ENCODE data around the gene RPE.

Gene RPE

DNA sequence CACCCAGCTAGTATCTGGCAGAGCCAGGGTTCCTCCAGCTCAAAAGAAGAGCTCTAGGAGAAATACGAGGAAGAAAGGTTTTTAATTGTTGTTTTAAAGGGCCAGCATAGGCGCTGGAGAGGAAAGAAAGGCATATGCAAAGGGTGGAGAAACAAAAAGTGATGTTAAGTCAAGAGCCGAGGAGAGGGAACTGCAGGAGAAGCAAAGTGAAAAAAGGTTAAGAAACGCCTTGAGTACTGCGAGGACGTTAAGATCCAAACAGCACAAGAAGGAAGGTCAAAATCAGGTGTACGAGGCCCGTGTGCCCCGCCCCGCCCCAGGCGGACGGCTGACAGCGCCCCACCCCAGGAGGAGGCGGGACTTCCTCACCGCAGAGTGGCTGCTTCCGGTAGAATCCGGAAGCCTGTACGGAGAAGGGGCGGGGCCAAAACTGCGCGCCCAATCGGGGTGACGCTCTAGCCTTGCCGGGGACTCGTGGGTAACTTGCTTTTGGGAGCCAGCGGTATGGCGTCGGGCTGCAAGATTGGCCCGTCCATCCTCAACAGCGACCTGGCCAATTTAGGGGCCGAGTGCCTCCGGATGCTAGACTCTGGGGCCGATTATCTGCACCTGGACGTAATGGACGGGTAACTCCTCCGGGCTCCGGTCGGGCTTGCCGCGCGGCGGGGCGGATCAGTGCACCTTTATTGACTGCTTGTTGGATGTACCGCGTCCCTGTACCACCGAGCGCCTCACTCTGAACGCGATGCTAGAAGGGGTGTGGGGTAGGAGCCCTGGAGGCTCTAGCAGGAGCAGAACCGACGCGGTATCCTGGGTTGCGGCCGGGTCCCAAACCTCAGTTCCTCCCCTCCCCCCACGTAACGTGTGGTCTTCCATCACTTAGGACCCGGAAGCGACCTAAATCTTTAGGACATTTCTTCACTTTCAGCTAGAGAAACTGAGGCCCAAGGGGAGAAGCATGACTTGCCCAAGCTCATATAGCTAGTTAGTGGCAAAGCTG lies at the start of gene RPE:
Gene RPE, plus strand, starts transcription at position 481 of the 1,000 bp plus-strand sequence. Its CDS starts 24 bp downstream, at position 505.
- peak; percentile 96 for DNase-seq (ENCODE audit: low read depth)

DNA sequence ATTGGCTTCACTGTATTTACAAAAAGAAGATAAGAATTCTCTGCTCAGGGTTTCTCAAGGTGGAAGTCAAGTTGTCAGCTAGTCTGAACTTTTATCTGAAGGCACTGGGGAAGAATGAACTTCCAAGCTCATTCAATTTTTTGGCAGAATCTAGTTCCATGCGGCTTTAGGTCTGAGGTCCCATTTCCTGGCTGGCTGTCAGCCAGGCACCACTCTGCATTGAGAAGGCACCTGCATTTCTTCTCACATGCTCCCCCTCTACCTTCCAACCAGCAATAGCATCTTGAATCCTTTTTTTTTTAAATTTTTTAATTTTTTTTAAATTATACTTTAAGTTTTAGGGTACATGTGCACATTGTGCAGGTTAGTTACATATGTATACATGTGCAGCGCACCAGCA lies 46.2 kb upstream of the RPE start:
- DNase-seq (ENCODE audit: low read depth): no peak

DNA sequence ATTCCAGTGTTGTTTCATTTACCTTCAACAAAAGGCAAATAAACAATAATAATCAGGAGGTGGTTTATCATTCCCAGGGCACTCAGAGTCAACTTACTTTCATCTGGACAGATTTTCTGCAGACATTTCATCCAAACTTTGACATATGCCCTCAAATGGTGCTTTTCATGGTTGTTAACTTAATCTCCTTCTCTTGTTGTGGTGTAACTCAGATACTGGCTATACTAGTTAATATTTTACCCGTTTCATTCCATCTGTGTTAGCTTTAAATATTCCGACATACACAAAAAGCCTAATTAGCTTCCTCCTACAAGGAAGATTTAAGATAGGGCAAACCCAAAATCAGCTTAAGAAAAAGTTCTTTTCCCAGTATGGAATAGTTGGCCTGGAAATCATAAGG lies 44.4 kb upstream of the RPE start:
- DNase-seq (ENCODE audit: low read depth): no peak

DNA sequence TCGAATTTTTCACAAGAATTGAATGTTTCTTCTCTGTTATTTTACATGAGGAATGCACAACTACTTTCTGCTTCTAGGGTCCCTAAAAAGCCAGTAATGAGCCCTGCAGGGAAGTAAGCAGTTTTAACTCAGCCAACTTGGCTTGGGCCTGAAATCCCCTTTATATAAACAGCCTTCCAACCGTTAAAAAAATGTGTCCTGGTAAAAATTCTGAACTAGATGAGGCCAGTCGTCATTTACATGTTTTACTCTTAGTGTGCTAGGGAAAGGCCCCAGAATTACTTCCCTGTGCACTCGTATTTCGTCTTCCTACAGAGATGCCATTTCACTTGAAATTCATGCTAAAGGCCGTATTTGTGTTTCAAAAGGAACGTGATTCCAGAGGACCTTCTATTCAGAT lies 42.4 kb upstream of the RPE start:
- no peak for DNase-seq (ENCODE audit: low read depth)

DNA sequence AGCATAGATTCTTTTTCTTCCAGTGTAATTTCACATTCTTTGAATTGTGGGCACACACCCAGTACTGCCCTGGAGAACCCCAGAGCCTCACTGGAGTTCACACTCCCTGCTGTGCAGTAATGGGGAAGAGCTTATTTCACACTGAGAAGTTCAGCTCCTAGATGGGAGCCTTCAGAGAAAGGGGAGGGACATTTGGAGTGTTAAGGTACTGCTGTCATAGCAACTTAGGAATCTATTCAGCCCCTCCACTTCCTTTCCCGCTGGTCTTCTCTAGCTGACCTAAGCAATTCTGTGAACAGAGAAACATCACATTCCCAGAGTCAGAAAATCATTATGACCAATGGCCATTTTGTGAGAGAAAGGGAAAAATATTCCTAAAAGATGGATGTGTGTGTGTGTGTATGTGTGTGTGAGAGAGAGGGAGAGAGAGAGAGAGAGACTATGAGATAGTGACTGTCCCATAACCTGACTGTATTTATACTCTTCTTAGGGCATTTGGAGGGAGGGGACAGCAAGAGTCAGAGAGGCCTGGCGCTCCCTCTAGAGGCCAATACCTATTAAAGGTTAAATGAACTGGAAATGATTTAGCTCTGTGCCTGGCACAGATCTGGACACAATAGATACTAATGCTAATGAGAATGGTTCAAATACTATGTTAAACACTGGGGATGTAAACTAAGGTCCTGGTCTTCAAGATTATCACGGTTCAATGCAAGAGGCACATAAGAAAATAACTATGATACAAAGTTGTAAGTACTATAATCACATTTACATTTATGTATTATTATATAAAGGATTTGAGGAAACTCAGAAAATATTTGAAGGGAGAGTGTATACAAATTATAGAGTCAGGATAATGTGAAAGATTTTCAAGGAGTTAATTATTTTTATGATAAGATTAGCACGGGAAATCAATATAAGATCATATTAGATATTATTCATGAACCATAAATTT lies 41.5 kb upstream of the RPE start:
- DNase-seq (ENCODE audit: low read depth): peak; percentile 2

DNA sequence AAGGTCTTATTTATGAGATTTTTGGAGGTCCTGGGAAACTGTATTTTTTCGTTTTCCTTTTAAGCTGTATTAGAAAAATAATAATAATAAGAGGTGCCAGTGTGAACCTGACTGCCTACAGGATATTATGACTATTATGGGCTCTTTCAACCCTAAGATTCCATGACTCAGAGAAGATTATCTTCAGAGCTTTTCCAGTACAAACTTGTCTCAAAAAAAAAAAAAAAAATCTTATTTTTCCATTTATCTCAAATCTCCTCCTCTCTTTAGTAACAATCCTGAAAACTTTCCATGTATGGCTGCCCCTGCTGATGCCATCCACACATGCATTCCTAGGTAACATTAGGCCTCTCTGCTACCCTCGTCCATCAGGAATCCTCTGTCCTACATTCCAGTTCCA lies 36.7 kb upstream of the RPE start:
- no peak for DNase-seq (ENCODE audit: low read depth)

DNA sequence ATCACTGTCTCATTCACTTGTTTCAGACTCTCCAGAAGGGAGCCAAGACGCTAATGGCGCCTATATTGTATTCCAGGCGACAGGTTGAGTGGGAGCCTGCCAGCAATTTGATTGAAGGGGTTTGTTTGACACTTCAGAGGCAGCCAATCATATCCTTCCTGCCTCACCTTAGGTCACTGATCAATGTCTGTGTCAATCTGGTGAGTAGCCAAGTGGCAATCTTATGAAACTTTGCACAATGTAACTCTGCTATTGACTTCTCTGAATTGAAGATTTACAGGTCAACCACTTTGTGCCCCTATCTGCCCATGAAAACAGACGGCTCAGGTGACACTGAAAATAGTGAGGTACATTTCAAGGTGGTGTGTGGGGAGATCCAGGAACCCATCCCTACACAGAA lies 32.7 kb upstream of the RPE start:
- no peak for DNase-seq (ENCODE audit: low read depth)

DNA sequence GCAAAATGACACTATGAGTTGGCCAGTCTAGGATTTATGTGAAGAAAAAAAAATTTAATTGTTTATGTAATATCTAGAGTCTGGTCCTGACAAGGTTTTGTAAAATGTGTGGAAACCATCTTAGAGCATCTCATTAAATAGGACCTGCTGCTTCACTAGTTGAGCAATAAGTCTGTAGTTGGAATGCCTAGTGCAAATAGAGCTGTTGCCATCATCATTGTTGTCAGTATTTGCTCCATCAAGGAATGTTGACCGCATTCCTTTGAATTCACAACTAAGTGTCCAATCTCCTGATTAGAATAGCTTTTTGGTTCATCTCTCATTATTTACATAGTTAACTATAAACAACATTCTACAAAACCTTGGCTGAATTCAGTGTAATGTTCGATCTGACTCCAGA lies 32.2 kb upstream of the RPE start:
- no peak for DNase-seq (ENCODE audit: low read depth)

DNA sequence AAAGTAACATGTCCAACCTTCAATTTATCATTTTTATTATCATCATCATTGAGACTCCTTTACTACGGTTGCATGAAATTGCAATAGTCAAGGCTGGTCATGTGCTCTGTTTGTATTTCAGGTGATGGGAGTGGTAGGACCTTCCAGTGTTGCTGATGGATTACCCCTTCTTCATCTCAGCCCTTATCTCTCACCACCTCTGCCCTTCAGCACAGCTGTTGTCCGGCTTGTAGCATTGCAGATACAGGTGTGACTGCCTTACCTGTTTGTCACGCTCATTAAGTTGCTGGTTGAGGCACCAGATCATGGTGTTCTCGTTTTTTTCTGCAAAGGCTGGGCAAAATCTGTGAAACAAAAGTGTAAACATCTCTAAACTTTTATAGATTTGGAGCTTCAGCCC lies 31.7 kb upstream of the RPE start:
- DNase-seq (ENCODE audit: low read depth): no peak

DNA sequence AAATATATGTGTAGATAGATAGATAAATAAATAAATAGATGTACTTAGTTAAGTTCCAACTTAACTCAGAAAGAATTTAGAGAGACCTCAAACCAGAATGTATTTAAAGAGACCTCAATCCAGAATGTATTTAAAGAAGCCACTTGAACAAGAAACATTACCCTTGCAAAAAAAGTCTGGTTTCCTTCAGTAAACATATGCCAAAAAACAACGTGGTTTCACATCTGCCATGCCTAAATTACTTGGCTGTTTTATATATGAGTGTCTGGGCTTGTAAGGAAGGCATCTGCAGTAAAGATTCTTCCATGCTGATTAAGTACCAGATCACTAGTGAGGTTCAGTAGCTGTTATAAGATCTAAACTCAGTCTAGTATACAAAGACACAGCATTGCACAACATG lies 29.1 kb upstream of the RPE start:
- no peak for DNase-seq (ENCODE audit: low read depth)

DNA sequence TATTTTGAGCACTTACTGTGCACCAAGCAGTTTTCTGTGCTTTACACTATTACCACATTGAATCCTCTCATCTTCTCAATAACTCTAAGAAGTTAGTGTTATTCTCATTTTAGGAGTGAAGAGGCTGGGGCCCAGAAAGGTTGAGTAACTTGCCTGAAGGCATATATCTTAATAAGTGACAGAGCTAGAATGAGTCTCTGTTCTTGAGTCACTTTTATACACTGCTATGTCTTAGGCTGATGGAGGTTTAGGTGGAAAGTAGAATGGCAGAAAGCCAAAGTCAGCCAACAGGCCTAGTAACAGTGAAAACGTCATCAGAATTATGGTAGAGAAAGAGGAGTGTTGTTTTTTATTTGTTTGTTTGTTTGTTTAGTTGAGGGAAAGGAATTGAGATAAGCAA lies 27.9 kb upstream of the RPE start:
- no peak for DNase-seq (ENCODE audit: low read depth)

DNA sequence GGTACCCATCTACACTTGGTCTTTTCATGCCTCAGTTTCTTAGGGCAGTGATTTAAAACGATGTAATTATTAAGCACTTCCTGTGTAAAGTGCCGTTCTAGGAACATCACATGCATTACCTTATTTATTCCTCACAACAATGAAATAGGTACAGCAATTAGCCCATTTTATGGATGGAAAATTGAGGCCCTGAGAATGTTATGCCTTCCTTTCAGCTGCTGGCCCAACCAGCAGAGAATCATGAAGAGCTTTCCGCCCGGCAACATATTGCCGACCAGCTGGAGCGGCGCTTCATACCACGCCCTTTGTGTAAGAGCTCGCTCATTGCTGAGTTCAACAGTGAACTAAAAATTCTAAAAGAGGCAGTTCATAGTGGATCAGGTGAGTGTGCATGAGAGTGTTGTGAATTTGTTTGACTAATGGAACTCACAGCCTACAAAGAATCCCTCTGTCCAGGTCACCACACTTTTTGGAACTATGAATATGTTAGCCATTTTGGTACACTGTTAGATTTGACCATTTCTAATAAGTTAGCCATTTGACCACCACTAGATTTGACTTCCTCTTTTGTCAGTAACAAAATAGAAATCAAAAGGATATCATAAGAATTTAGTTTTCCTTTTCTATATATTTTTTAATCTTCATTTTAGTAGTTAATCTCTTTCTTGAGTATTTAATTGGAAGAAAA lies 25.6 kb upstream of the RPE start:
- no peak for DNase-seq (ENCODE audit: low read depth)

DNA sequence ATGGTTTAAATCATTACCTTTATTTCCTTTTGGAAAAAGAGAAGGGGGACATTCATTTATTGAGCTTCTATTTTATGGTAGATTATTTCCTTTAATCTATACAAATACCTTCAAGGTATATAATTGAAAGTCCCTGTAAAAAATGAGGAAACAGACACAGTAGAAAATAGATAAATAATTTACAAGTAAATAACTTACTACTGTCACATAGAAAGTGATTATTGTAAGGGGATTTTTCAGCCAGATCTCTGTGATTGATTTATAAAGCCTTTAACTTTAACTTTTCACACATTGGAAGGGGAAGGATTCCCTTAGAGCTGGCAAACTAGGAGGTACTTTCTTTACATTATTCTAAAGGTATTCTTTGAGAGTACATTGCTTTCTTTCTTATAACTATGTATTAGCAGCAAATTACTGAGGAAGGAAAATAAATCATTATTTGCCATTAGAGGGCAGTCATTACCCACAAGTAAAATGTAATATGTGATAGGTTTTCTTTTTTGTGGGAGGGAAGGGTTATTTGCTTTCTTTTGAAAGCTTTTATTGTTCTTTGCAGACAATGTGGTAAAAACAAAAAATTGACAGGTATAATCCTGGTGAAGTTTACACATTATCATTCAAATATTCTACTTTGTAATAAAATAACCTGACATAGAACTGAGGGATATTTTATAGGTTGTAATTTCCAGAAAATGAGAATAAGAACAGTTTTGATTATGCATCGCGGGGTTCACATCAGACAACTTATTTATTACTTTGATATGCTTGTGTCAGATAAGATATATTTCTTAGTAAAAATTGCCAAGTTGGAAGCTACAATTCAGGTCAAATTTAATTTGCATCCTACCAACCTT lies 24.8 kb upstream of the RPE start:
- DNase-seq (ENCODE audit: low read depth): no peak

DNA sequence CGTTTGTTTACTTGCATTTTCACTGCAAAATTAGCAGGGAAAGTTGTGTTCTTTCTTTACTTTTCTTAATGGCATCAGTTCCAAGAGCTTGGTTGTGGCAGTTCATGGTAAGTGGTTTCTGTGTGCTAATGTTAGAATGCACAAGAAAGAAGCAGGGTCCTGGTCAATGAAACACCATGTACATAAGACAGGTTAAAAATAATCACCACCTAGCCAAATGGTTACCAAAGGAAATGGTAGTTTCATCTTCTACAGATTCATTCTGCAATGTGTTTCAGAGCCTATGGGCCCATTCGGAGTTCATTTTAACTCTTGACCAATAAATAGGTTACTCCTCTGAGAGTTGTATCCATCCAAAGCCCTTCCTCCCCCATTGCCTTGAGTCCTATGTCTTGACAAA lies 18.1 kb upstream of the RPE start:
- no peak for DNase-seq (ENCODE audit: low read depth)

DNA sequence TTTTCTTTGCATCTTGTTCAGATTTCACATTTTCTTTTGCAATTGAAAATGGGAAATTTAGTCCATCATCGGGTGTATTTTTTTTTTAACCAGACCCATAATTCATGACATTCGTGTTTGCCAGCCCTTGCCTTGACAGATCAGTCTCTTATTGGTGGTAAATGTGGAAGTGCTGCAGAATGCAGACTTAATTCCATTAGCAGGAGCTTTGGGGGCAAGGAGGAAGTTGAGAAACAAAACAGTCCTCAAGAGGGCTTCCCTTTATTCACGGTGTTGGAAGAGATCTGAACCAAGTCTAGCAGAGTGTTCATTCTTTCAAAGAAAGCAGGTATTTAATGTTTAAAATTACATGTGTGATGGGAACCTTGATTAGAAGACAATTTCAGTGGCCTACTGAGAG lies 16.6 kb upstream of the RPE start:
- DNase-seq (ENCODE audit: low read depth): no peak

DNA sequence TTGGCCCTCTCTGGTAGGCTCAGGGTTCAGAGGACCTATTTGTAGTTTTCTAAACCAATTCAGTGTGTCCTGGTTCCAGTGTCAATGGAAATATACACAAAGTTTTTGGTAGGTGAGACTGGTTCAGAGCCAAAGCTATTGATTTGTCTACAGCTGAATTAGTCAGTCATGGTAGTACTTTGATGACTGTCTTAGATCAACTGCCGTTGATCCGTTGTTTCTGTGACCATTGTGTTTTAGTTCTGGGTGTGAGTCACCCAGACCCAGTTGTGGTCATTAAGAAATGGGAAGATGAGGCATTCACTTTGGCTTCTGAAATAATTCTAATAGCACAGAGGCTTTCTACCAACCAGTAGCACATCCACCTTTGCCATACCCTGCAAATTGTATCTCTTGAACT lies 16.0 kb upstream of the RPE start:
- DNase-seq (ENCODE audit: low read depth): no peak

DNA sequence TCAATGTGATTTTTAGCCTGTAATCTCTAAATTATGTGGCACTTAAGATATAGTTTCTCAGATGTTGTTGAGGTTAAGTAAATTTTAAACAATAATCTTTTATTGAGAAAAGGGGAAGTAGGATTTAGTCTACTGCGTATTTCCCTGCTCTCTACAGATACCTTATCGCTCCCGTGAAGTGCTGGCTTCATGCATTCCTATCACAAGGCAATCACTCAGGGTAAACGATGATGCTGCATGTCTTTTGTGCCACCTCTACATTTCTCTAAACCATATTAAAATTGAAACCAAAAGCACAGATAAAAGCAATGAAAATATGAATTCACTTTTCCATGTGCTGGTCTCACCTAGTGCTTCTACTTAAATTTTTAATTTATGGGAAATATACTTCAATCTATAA lies 14.4 kb upstream of the RPE start:
- no peak for DNase-seq (ENCODE audit: low read depth)

DNA sequence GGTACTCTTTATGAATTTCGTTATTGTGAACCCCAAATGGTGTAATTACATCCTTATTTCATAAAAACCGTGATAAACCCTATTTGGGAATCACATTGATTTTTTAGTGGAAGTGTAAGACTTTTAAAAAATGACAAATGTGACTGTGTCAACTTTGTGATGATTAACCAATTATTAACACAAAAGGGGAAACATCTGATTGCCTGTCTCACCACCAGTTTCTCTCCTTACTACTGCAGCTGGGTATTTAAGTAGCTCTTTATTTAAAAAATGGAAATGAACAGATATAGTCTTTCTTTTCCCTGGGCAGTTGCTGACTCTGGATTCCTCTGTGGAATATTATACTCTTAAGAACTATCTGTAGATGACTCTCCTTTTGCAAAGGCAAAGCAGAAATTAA lies 11.6 kb upstream of the RPE start:
- no peak for DNase-seq (ENCODE audit: low read depth)

DNA sequence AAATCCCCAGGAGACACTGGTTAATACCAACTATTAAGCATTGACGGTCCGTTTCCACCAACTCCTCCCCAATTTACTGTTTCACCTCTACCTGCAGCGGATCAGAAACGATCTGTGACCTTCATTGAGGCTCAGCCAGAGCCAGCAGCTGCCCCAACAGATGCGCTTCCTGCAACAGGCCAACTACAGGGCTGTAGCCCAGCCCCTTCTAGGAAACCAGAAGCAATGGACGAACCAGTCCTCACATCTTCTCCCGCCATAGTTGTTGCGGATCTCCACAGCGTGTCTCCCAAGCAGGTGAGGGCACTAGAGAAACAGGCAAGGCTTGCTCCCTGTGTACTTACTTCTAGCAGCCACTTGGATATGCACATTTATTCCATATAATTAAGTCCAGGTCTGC lies 8.5 kb upstream of the RPE start:
- no peak for DNase-seq (ENCODE audit: low read depth)

DNA sequence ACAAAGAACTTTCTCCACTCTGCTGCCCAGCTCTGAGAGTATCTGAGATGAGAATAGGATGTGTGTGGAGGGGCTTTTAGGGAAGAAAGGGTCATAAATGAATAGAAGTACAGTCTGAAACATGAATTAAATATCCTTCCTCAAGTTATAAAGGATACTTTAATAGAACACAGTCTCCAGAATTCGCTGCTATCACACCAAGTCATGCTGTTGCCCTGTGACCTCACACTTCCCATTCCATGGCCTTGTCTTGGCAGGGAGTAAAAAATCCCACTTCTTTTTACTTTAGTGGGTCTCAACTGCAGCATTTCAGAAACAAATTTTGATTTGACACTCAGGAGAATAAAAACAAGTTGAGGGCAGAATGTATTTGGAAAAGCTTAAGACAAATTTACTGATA lies 3.8 kb upstream of the RPE start:
- no peak for DNase-seq (ENCODE audit: low read depth)
